Mesodermal cell (in vitro differentiated cells): Measurements from ENCODE around the gene GADD45B.
"Not testable (repeated sequence)": the region's sequence is repeated elsewhere in the genome, so short reads cannot be mapped to it uniquely, and the experiment has no call there.

Source experiments
- H3K27ac ChIP-seq: 2 replicates; pipeline ENCODE4 v1.7.0; 2013; ENCODE audit warnings: mild to moderate bottlenecking, low read depth, low read length, moderate library complexity; ENCODE audit not compliant: severe bottlenecking
- H3K36me3 ChIP-seq: 2 replicates; pipeline ENCODE4 v1.7.1; 2013; ENCODE audit warnings: mild to moderate bottlenecking, low read length, moderate library complexity; ENCODE audit not compliant: control insufficient read depth, insufficient read depth
- H3K4me1 ChIP-seq: one replicate; pipeline ENCODE4 v1.7.1; 2013; ENCODE audit warnings: mild to moderate bottlenecking, low read length; ENCODE audit not compliant: insufficient read depth, control insufficient read depth, poor library complexity, severe bottlenecking
- H3K4me3 ChIP-seq: 2 replicates; pipeline ENCODE4 v1.7.0; 2013; ENCODE audit warnings: low read length, control low read depth, mild to moderate bottlenecking; ENCODE audit not compliant: insufficient read depth, poor library complexity, severe bottlenecking; ENCODE audit errors: extremely low read depth
- H3K9me3 ChIP-seq: 2 replicates; pipeline ENCODE4 v1.7.1; 2013; ENCODE audit warnings: mild to moderate bottlenecking, low read length, moderate library complexity; ENCODE audit not compliant: control insufficient read depth
- WGBS, 2 experiments: methylation state at CpG; one replicate each; pipeline ENCODE4 v1.1.5; 2013; ENCODE audit warnings: missing lambda C conversion rate in 2 of 2; ENCODE audit not compliant: insufficient coverage in 2 of 2; 5-methylcytosine and 5-hydroxymethylcytosine counted together

GADD45B gene

GRCh38 chr19:2490659-2491058 is 14.7 kb downstream of the GADD45B start:
- Histone ChIP-seq H3K9me3 (no peaks in the 10 kb centered on the region), H3K4me3 (no peak overlapping the region), H3K4me1 (peaks cover 40% of the 10 kb centered on the region), H3K36me3 (no peaks in the 10 kb centered on the region), H3K27ac (no peak overlapping the region)
- 82 to 88% methylated on average over 4 to 7 of the region's 7 CpGs for WGBS, 2 experiments

- H3K4me1 ChIP-seq: peaks cover 46% of the 10 kb centered on the region
- H3K4me3 ChIP-seq: no peak overlapping the region
- no peaks in the 10 kb centered on the region for H3K9me3 ChIP-seq
- WGBS, 2 experiments: 90 to 95% methylated on average over 20 to 22 of the region's 23 CpGs
- H3K36me3 ChIP-seq: no peaks in the 10 kb centered on the region
- no peak overlapping the region for H3K27ac ChIP-seq
Observed at GRCh38 chr19:2491130-2491801, 15.3 kb downstream of the GADD45B start.

- H3K4me3 ChIP-seq: no peak overlapping the region
- H3K27ac ChIP-seq: no peak overlapping the region
- H3K36me3 ChIP-seq: no peaks in the 10 kb centered on the region
- H3K9me3 ChIP-seq: peaks cover 5% of the 10 kb centered on the region
- H3K4me1 ChIP-seq: peaks cover 50% of the 10 kb centered on the region
- WGBS, 2 experiments: 67 to 70% methylated on average over 2 of the region's 8 CpGs
Observed at GRCh38 chr19:2492870-2493269, 16.9 kb downstream of the GADD45B start.

GRCh38 chr19:2493448-2493847 is 17.5 kb downstream of the GADD45B start:
- not testable (repeated sequence) for H3K4me3 ChIP-seq, H3K9me3 ChIP-seq, H3K36me3 ChIP-seq
- Histone ChIP-seq H3K27ac (peak overlapping the region; percentile 49), H3K4me1 (peaks cover 44% of the 10 kb centered on the region)
- WGBS, 2 experiments: 75 to 80% methylated on average over 13 of the region's 14 CpGs

GRCh38 chr19:2494084-2494446 is 18.1 kb downstream of the GADD45B start:
- Histone ChIP-seq H3K36me3 (no peaks in the 10 kb centered on the region), H3K27ac (peak overlapping the region; percentile 83), H3K4me3 (no peak overlapping the region), H3K4me1 (peaks cover 40% of the 10 kb centered on the region), H3K9me3 (peaks cover 5% of the 10 kb centered on the region)
- 87 to 90% methylated on average over 19 to 21 of the region's 21 CpGs for WGBS, 2 experiments

GRCh38 chr19:2494447-2495129 is 18.7 kb downstream of the GADD45B start:
- peaks cover 40% of the 10 kb centered on the region for H3K4me1 ChIP-seq
- H3K27ac ChIP-seq: peak overlapping the region; percentile 83
- H3K36me3 ChIP-seq: no peaks in the 10 kb centered on the region
- peaks cover 5% of the 10 kb centered on the region for H3K9me3 ChIP-seq
- peak overlapping the region; percentile 25 for H3K4me3 ChIP-seq
- 25 to 38% methylated on average over 44 to 70 of the region's 72 CpGs for WGBS, 2 experiments

GRCh38 chr19:2495130-2495641 is 19.3 kb downstream of the GADD45B start:
- Histone ChIP-seq H3K9me3 (peaks cover 5% of the 10 kb centered on the region), H3K36me3 (no peaks in the 10 kb centered on the region), H3K27ac (peak overlapping the region; percentile 83), H3K4me1 (peaks cover 44% of the 10 kb centered on the region), H3K4me3 (peak overlapping the region; percentile 25)
- 14 to 21% methylated on average over 23 to 24 of the region's 26 CpGs for WGBS, 2 experiments

- WGBS, 2 experiments: 45 to 65% methylated on average over 5 to 8 of the region's 16 CpGs
- H3K4me3 ChIP-seq: peak overlapping the region; percentile 25
- H3K9me3 ChIP-seq: peaks cover 5% of the 10 kb centered on the region
- peak overlapping the region; percentile 83 for H3K27ac ChIP-seq
- H3K36me3 ChIP-seq: no peaks in the 10 kb centered on the region
- H3K4me1 ChIP-seq: peaks cover 45% of the 10 kb centered on the region
Observed at GRCh38 chr19:2495651-2496316, 19.9 kb downstream of the GADD45B start.

GRCh38 chr19:2497186-2497585 is 21.3 kb downstream of the GADD45B start:
- H3K27ac ChIP-seq: no peak overlapping the region
- H3K36me3 ChIP-seq: no peaks in the 10 kb centered on the region
- H3K9me3 ChIP-seq: peaks cover 5% of the 10 kb centered on the region
- H3K4me1 ChIP-seq: peaks cover 45% of the 10 kb centered on the region
- H3K4me3 ChIP-seq: no peak overlapping the region
- 93 to 95% methylated on average over 10 of the region's 10 CpGs for WGBS, 2 experiments

- Histone ChIP-seq H3K4me3 (no peak overlapping the region), H3K4me1 (peaks cover 30% of the 10 kb centered on the region), H3K9me3 (peaks cover 5% of the 10 kb centered on the region), H3K27ac (no peak overlapping the region), H3K36me3 (no peaks in the 10 kb centered on the region)
- WGBS, 2 experiments: 96% methylated on average over 13 of the region's 13 CpGs
Observed at GRCh38 chr19:2500156-2500555, 24.2 kb downstream of the GADD45B start.
